HL-60 (cell line): ENCODE data around the gene PARD6G.

Source experiments
- DNase-seq, 2 experiments: peaks; one replicate each; pipeline ENCODE4 v3.0.0-alpha.2; 2010 to 2020; ENCODE audit warnings: low read depth in 1 of 2, low spot score in 1 of 2
- H3K27ac ChIP-seq: fragments of 250-450 bp; sonication (Bioruptor Pico); replicated peaks from 2 replicates; pipeline ENCODE4 v1.5.1; 2020; ENCODE audit warnings: mild to moderate bottlenecking, moderate library complexity
- H3K27me3 ChIP-seq: fragments of 250-450 bp; sonication (Bioruptor Pico); 2 replicates; pipeline ENCODE4 v1.5.1; 2021; ENCODE audit warnings: mild to moderate bottlenecking, moderate library complexity; ENCODE audit not compliant: insufficient read depth, poor library complexity, severe bottlenecking
- H3K4me3 ChIP-seq: replicated peaks from 2 replicates; pipeline ENCODE4 v1.5.1; 2011; ENCODE audit warnings: mild to moderate bottlenecking, control low read depth, low read length; ENCODE audit not compliant: insufficient read depth
- CTCF ChIP-seq: IDR thresholded peaks from one replicate; pipeline ENCODE4 v1.5.1; 2011; ENCODE audit warnings: low read length, control low read depth, inconsistent platforms; ENCODE audit not compliant: insufficient read depth
- GABPA ChIP-seq: IDR thresholded peaks from 2 replicates; pipeline ENCODE4 v1.6.1; 2012; ENCODE audit warnings: low read depth
- POLR2AphosphoS5 ChIP-seq: IDR thresholded peaks from 2 replicates; pipeline ENCODE4 v1.6.1; 2012; ENCODE audit warnings: low read depth
- REST ChIP-seq: IDR thresholded peaks from 2 replicates; pipeline ENCODE4 v1.6.1; 2012; ENCODE audit warnings: low read depth; ENCODE audit not compliant: insufficient replicate concordance
- SPI1 ChIP-seq: IDR thresholded peaks from 2 replicates; pipeline ENCODE4 v1.6.1; 2012; ENCODE audit warnings: low read depth, mild to moderate bottlenecking, borderline replicate concordance

The PARD6G gene

GRCh38 chr18:80135136-80135535, 112.2 kb downstream of the PARD6G start:
- H3K27me3 ChIP-seq, result no peaks in the 10 kb centered on the region
- H3K27ac ChIP-seq, result no peak overlapping the region
- TF ChIP-seq CTCF, result no peak
- TF ChIP-seq GABPA, result no peak
- no peak for DNase-seq
- no peak overlapping the region for H3K4me3 ChIP-seq

GRCh38 chr18:80133124-80133523, 114.2 kb downstream of the PARD6G start:
- H3K4me3 ChIP-seq, result no peak overlapping the region
- no peaks in the 10 kb centered on the region for H3K27me3 ChIP-seq
- DNase-seq, result no peak
- H3K27ac ChIP-seq, result no peak overlapping the region
- TF ChIP-seq GABPA (no peak), SPI1 (no peak), CTCF (no peak), REST (no peak), POLR2AphosphoS5 (no peak)

GRCh38 chr18:80132180-80132812, 115.0 kb downstream of the PARD6G start:
- H3K27ac ChIP-seq, result no peak overlapping the region
- no peak overlapping the region for H3K4me3 ChIP-seq
- no peaks in the 10 kb centered on the region for H3K27me3 ChIP-seq
- no peak for DNase-seq
- no peak for TF ChIP-seq POLR2AphosphoS5
- no peak for TF ChIP-seq REST
- no peak for TF ChIP-seq SPI1
- TF ChIP-seq CTCF, result no peak
- no peak for TF ChIP-seq GABPA

GRCh38 chr18:80130555-80130954, 116.8 kb downstream of the PARD6G start:
- TF ChIP-seq REST, result no peak
- no peak for DNase-seq
- H3K4me3 ChIP-seq, result no peak overlapping the region
- no peaks in the 10 kb centered on the region for H3K27me3 ChIP-seq
- no peak overlapping the region for H3K27ac ChIP-seq
